GM12874 (cell line): ENCODE measurements around the gene CHP1.

ENCODE experiments used
- TF ChIP-seq, protein P1 (sequence below): IDR thresholded peaks from 2 replicates; pipeline ENCODE4 v1.5.1; 2011; ENCODE audit warnings: low read depth, mild to moderate bottlenecking, control low read depth, low read length, moderate library complexity; ENCODE audit not compliant: insufficient read depth

CHP1 gene

DNA sequence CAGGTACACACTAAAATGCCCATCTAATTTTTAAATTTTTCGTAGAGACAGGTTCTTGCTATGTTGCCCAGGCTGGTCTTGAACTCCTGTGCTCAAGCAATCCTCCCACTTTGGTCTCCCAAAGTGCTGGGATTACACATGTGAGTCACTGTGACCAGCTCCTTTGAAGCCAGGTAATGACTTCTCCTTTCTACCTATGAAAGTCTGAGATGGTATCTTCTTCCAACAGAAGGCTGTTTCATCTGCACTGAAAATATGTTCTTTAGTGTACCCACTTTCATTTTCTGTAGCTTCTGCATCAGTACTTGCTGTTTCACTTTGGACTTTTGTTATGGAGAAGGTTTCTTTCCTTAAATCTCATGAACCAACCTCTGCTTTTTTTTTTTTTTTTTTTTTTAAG, 92.5 kb downstream of the CHP1 start:
- TF ChIP-seq, protein P1, sequence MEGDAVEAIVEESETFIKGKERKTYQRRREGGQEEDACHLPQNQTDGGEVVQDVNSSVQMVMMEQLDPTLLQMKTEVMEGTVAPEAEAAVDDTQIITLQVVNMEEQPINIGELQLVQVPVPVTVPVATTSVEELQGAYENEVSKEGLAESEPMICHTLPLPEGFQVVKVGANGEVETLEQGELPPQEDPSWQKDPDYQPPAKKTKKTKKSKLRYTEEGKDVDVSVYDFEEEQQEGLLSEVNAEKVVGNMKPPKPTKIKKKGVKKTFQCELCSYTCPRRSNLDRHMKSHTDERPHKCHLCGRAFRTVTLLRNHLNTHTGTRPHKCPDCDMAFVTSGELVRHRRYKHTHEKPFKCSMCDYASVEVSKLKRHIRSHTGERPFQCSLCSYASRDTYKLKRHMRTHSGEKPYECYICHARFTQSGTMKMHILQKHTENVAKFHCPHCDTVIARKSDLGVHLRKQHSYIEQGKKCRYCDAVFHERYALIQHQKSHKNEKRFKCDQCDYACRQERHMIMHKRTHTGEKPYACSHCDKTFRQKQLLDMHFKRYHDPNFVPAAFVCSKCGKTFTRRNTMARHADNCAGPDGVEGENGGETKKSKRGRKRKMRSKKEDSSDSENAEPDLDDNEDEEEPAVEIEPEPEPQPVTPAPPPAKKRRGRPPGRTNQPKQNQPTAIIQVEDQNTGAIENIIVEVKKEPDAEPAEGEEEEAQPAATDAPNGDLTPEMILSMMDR, result no peak

DNA sequence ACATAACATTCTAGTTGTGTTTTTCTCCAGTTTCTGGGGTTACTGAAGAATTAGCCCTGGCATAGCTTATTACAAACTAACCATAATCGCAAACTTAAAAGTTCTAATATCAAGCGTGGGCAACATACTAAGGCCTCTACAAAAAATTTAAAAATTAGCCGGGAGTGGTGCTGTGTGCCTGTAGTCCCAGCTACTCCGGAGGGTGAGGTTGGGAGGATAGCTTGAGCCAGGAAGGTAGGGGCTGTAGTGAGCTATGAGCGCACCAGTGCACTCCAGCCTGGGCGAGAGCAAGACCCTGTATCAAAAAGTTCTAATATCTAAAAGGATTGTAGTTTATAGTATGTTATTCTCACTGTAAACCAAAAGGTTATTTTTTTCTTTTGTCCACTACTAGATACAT, 100.2 kb downstream of the CHP1 start:
- TF ChIP-seq, protein P1, result no peak
